ENCODE data around the gene ANKFY1.

Gene ANKFY1

GRCh38 chr17:4147751-4148310 lies 115.9 kb downstream of the ANKFY1 start:
- TF ChIP-seq CTCF (IDR thresholded peaks at IDR 0.05; ENCODE audit: unreplicated experiment in 3 of 3), result no peak
- no peaks in the 10 kb centered on the region for H3K9me3 Mint-ChIP-seq
- peaks cover 5% of the 10 kb centered on the region for H3K4me1 Mint-ChIP-seq
- peaks cover 5% of the 10 kb centered on the region for H3K36me3 Mint-ChIP-seq (ENCODE audit: low read depth)
- no peak overlapping the region for H3K4me3 Mint-ChIP-seq
- no peak overlapping the region for H3K27ac Mint-ChIP-seq
- no peaks in the 10 kb centered on the region for H3K27me3 Mint-ChIP-seq (ENCODE audit: low read depth)

- H3K27me3 Mint-ChIP-seq (ENCODE audit: low read depth), result no peaks in the 10 kb centered on the region
- peak overlapping the region; percentile 62 to 76 (median 75) for H3K4me3 Mint-ChIP-seq
- no peak for TF ChIP-seq CTCF (IDR thresholded peaks at IDR 0.05; ENCODE audit: unreplicated experiment in 3 of 3)
- peaks cover 12% of the 10 kb centered on the region for H3K4me1 Mint-ChIP-seq
- peaks cover 5% of the 10 kb centered on the region for H3K36me3 Mint-ChIP-seq (ENCODE audit: low read depth)
- H3K9me3 Mint-ChIP-seq, result no peaks in the 10 kb centered on the region
- H3K27ac Mint-ChIP-seq, result peak overlapping the region in 1 of 3 experiments; percentile 93
Measured at GRCh38 chr17:4146641-4147040, 117.1 kb downstream of the ANKFY1 start.

- Mint-ChIP-seq H3K9me3 (no peaks in the 10 kb centered on the region), H3K36me3 (ENCODE audit: low read depth) (no peaks in the 10 kb centered on the region)
Measured at GRCh38 chr17:4144422-4144747, 119.4 kb downstream of the ANKFY1 start.

GRCh38 chr17:4143563-4144421 lies 120.0 kb downstream of the ANKFY1 start:
- Mint-ChIP-seq H3K9me3 (no peaks in the 10 kb centered on the region), H3K27ac (peak overlapping the region; percentile 100), H3K4me3 (peak overlapping the region; percentile 99 to 100 (median 99)), H3K4me1 (peaks cover 34% of the 10 kb centered on the region), H3K36me3 (ENCODE audit: low read depth) (no peaks in the 10 kb centered on the region), H3K27me3 (ENCODE audit: low read depth) (no peaks in the 10 kb centered on the region)
- TF ChIP-seq CTCF (IDR thresholded peaks at IDR 0.05; ENCODE audit: unreplicated experiment in 3 of 3), result no peak

More at GRCh38 chr17:4144422-4144747, 119.4 kb downstream of the ANKFY1 start:
- Mint-ChIP-seq H3K27ac (peak overlapping the region; percentile 100), H3K4me3 (peak overlapping the region; percentile 99 to 100 (median 99)), H3K27me3 (ENCODE audit: low read depth) (no peaks in the 10 kb centered on the region), H3K4me1 (peaks cover 31% of the 10 kb centered on the region)
- TF ChIP-seq CTCF (IDR thresholded peaks at IDR 0.05; ENCODE audit: unreplicated experiment in 3 of 3), result no peak

DNA sequence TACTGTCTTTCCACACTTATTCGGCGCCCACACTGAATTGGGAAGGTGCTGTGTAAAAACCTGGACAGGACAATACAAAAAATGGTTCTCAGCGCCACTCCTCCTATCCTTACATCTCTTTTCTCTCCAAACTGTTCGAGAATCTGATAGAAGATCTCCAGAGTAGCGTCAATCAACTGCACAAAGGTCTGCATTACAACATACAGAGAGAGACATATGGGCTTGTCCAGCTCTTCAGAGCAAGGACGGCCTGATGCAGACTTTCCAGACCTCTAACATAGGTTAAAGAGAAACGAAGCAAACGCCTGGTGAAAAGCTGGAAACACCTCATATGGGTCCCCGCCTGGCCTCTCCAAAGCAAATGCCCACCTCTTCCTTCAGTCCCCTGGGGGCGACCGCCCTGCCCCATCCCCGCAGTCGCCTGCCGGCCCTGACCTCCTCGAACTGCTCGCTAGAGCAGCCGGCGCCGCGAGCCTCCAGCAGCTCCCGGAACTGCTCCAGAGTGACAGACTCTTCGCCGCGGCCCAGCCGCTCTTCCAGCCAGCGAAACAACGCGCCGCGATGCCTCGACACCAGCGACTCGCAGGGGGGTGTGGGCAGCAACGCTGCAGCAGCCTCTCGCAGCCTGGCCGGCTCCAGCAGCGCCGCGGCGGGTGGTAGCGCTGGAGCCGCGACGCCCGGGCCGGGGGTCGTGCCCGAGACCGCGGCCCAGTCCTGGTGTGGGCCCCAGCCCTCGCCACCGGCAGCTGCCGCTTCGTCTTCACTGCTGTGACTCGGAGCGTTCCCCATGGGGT lies 121.5 kb downstream of the ANKFY1 start:
- TF ChIP-seq CTCF (IDR thresholded peaks at IDR 0.05; ENCODE audit: unreplicated experiment in 3 of 3), result no peak
- H3K4me3 Mint-ChIP-seq, result peak overlapping the region; percentile 99 to 100 (median 99)
- H3K9me3 Mint-ChIP-seq, result no peaks in the 10 kb centered on the region
- peaks cover 48% of the 10 kb centered on the region for H3K4me1 Mint-ChIP-seq
- no peaks in the 10 kb centered on the region for H3K27me3 Mint-ChIP-seq (ENCODE audit: low read depth)
- H3K27ac Mint-ChIP-seq, result peak overlapping the region; percentile 91 to 100 (median 94)
- H3K36me3 Mint-ChIP-seq (ENCODE audit: low read depth), result no peaks in the 10 kb centered on the region

Data from nephron (organoid).